Fibroblast of upper back skin (primary cell): ENCODE results near the gene GRK4.

ENCODE experiments used
- DNase-seq: peaks from one replicate; pipeline ENCODE4 v3.0.0-alpha.2; 2013

GRK4 gene

DNA sequence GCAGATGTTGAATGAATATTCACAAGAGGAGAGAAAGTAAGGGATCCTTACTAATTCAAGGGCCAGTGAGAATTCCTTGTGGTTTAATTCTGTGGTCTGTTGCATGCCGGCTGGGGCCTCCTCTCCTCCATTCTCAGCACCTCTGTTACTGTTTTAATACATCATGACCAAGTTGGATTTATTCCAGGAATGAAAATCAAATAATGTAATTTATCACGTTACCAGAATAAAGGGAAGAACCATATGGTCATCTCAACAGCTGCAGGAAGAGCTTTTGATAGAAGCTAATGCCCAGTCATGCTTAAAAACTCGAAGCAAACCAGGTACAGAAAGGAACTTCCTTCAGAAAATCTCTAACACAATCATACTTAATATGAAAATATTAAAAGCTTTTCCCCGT, 54.1 kb downstream of the GRK4 start:
- DNase-seq: peak; percentile 80

GRCh38 chr4:3019145-3019846, 55.9 kb downstream of the GRK4 start:
- no peak for DNase-seq

DNA sequence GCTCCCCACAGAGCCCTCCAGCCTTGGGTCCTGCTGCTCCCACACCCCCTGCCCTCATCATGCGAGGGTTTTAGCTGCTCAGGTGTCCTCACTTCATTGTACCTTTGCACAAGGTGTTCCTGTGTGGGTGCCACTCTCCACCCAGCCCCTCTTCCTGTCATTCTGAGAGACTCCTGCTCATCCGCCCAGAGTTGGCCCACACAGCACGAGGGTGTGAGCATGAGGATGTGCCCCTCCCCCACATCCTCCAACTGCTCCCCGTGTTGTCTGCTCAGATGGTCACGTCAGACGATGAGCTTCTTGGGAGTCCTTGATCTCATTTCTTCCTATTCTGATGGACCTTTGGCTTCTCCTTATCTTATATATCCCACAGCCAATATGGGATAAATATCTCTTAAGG, 57.8 kb downstream of the GRK4 start:
- DNase-seq: no peak

- DNase-seq: no peak
Observed at GRCh38 chr4:3021627-3022026, 58.3 kb downstream of the GRK4 start.

DNA sequence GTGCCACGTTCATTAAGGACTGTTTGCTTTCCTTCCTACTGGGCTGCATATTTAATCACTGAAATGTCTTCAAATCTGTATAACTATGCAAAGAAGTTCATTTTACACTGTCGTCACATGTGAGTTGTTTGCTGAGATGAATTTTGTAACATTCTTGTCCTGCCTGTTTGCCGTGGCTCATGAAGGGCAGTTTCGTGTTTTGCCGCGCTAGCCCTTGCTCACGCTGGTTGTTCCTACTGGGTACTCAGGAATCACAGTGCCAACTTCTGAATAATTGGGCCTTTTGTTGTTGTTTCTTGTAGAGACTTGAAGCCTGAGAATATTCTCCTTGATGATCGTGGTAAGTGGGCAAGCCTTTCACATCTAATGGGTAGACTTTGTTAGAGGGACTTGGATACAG, 58.7 kb downstream of the GRK4 start:
- DNase-seq: no peak

- no peak for DNase-seq
Observed at GRCh38 chr4:3022651-3023050, 59.3 kb downstream of the GRK4 start.

- no peak for DNase-seq
Observed at GRCh38 chr4:3025881-3026280, 62.5 kb downstream of the GRK4 start.

GRCh38 chr4:3026540-3026939, 63.2 kb downstream of the GRK4 start:
- no peak for DNase-seq

GRCh38 chr4:3029464-3029863, 66.1 kb downstream of the GRK4 start:
- no peak for DNase-seq

GRCh38 chr4:3030566-3031356, 67.4 kb downstream of the GRK4 start:
- no peak for DNase-seq

DNA sequence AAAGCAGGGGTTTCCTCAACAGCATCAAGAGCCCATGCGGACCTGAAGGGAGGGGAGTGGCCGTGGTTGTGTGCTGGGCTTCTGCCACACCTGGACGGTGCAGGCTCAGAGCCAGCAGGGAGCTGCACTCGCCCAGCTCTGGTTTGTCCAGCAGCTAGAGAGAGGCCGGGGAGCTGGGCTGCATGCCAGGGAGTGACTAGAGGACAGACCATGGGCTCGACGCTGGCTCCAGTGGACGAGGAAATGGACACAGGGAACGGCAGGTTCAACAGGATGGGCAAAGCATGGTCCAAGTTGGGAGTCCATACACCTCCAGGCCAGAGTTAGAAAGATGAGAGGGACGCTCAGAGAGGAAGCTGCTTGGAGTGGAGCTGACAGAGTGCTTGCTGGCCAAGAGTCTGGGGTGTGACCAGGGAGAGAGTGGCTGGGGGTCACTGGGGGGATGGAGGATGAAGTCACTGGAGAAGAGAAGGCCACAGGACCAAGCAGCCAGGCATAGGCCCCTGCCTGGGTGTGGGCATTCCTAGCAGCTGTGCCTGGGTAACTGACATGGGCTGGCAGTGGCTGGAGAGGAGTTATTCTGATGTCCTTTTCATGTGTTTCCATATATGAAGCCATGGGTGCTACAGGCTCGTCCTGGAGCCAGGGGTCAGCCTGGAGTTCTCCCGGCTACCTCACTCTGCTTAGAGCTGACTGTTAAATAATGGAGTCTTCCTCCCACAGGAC, 68.1 kb downstream of the GRK4 start:
- no peak for DNase-seq

GRCh38 chr4:3034231-3034630, 70.9 kb downstream of the GRK4 start:
- DNase-seq: no peak

DNA sequence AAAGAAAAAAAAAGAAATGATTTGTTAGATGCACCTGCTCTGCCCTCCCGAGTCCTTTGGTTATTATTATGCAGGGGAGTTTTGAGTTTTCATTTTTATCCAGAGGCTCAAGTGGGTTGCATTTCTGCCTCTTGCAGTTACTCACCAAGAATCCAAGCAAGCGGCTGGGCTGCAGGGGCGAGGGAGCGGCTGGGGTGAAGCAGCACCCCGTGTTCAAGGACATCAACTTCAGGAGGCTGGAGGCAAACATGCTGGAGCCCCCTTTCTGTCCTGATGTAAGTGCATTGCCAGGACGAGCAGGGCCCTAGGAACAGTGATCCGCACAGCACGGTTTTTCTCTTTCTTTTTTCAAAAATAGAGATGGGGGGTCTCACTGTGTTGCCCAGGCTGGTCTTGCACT, 71.9 kb downstream of the GRK4 start:
- no peak for DNase-seq

DNA sequence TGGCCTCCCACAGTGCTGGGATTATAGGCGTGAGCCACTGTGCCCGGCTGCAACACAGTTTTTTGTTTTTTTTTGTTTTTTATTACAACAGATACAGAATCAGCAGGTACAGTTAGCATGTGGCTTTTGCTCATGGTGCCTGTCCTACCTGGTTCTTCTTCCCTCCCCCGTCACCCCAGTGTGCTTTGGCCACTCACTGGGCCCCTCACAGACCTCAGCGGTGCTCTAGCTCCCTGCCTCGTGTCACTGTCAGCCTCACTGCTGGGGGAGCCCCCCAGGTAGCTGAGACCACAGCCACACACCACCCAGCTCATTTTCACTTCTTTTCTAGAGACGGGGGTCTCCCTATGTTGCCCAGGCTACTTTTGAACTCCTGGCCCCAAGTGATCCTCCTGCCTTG, 72.3 kb downstream of the GRK4 start:
- no peak for DNase-seq

GRCh38 chr4:3036131-3036952, 73.0 kb downstream of the GRK4 start:
- no peak for DNase-seq

- no peak for DNase-seq
Observed at GRCh38 chr4:3037957-3038461, 74.6 kb downstream of the GRK4 start.

DNA sequence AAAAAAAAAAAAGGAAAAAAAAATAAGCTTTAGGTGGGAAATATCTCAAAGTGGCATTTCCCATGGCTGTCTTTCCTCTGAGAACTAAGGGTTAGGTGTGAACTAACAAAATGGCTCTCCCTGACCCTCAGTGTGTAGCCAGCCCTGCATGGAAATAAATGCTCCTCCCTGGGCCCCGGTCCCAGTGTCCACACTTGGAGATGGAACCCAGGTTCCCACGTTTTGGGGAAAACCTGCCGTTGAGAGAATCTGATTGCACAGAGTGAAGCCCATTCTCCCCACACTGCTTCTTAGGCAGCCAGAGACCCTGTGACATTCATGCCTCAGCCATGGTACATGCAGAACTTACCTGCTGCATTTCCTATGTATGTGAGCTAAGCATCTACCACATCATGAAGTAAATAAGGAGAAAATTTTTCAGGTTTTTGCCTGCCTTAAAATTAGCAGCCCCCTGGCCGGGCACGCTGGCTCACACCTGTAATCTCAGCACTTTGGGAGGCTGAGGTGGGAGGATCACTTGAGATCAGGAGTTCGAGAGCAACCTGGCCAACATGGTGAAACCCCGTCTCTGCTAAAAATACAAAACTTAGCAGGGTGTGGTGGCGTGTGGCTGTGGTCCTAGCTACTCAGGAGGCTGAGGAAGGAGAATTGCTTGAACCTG, 76.5 kb downstream of the GRK4 start:
- no peak for DNase-seq

- no peak for DNase-seq
Observed at GRCh38 chr4:3040452-3041191, 77.3 kb downstream of the GRK4 start.

GRCh38 chr4:3041192-3042142, 78.1 kb downstream of the GRK4 start:
- peak; percentile 26 for DNase-seq

GRCh38 chr4:3042226-3042625, 78.9 kb downstream of the GRK4 start:
- DNase-seq: no peak
